NCI-H2029 treated with DMSO at 0.1 percent for 48 hours (cell line): ENCODE measurements around the gene SGCB.

ENCODE experiments used
- DNase-seq: peaks from one replicate; lab custom pipeline; 2025; lab: John Stamatoyannopoulos, UW

Gene SGCB

DNA sequence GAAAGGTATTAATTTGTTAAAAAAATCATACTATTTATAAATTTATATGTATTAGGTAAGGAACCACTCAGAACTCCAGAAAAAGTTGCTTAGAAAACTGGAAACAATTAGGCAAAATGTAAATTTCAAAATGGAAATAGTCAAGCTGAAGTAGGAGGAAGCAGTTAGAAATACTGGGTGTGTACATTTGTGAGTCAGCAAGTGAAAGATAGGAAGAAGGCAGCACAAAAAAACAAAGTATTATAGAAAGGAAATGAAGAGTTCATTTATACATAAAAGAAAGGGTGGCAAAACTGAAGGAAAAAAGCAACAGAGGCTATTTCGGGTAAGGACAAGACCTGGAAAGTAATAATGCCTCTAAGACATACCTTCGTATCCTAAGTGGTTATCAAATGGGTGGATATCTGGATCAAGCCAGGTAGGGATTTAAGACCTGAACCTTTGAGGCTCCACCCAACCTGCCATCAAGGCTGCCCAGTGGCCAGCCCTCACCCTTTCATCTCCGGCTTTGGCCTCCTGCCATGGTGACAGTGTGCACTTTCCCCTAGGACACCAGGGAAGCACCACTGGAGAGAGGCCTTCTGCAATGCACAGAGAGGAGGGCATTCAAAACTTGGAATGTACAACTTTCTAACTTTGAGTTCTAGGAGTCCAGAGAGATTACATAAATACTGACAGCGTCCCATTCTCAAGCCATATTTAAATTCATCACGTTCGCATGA lies 18.0 kb downstream of the SGCB start, which contains the start of gene LRRC66:
Gene LRRC66, minus strand, starts transcription at position 428 of the 722 bp plus-strand sequence. CDS start 2,750 bp downstream, outside the sequence.
- no peak for DNase-seq

DNA sequence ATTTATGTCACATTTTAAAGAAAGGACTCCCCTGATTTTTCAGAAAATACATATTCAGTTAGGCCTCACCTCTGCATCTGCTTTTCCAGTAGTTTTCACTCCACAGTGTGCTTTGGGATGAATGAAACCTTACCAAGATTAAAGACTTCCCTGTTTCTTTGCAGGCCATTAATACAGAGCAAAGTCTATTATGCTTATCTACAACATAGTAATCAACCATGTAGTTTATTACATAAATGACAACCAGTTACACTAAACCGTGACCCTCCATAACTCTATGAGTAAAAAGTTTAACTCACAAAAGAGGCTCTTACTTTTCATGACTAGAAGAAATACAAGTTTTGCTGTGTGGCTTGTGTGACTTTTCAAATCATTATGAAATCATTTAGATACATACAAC lies 20.3 kb downstream of the SGCB start:
- no peak for DNase-seq

DNA sequence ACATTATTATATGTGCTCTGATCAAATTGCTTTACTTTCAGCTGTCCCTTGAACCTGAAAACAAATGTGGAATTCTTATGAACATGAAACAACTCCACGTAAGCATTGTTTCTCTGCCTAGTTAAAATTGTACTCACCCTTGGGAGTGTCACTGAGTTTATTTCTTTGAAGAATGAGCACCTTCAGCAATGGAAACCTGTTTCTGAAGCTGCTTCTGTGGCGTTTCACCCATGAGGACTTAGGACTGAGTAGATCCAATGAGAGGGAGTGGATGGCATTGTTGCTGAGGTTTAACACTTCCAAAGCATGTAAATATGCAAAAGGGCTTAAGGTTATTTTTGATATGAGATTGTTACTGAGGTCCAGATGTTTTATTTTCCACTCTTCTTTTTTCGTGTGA lies 21.1 kb downstream of the SGCB start:
- DNase-seq: no peak

DNA sequence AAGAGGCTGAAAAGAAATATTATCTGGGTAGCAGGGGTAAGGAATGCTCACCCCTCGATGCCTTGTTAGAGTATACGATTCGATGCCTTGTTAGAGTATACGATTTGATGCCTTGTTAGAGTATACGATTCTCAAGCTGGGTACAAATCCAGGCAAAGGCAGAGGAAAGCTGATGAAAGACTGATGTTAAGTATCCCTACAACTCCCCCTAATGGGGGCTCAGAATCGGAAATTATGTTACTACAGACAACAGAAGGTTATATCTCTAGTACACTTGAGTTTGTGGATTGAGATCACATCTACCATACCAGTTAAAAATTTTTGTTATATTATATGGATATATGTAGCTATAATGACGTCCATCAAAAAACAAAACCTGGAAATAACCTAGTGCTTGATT lies 22.7 kb downstream of the SGCB start:
- no peak for DNase-seq

DNA sequence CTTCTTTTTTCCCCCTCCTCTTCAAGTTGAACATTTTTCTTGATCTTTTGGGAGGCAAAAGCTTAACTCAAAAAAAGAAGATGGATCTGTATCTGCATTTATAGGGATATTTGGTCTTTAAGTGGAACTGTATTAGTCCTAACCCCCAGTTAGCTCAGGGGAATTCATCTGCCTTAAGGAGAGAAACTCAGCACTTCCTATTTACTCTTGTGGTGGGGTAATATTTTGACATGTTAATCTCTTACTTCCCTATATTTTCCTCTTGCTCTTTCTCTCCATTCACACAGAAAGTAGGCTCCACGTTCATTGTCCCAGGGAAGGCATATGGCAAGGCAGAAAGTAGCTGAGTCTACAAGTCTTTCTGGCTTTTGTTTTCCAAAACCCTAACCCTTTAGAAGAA lies 23.2 kb downstream of the SGCB start:
- no peak for DNase-seq

DNA sequence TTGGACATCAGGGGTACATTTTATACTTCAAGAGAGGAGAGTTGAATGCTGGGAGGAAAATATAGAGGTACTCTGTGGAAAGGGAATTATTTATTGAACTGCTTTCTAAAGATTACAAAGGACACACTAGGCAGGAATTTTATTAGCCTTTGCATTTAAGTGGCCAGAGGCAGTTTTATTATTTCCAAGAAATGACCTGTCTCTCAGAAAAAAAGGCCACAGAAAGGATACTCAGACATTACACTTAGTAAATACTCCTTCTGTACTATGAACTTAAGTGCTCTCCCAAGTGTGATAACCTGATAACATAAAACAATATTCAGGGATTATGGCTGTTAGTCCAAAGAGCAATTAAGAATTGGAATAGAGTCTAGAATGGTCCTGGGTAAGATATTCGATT lies 25.4 kb downstream of the SGCB start:
- no peak for DNase-seq

DNA sequence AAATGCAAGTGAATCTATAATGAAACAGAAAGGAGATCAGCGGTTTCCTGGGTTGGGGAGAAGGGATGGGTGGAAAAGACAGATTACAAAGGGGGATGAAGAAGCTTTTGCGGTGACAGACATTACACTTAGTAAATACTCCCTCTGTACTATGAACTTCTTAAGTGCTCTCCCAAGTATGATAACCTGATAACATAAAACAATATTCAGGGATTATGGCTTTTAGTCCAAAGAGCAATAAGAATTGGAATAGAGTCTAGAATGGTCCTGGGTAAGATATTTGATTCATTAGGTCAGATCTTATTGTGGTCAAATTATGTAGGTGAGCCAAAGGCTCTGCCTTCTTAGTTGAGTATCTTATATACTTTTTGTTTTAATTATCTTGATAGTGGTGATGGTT lies 27.1 kb downstream of the SGCB start:
- DNase-seq: no peak

DNA sequence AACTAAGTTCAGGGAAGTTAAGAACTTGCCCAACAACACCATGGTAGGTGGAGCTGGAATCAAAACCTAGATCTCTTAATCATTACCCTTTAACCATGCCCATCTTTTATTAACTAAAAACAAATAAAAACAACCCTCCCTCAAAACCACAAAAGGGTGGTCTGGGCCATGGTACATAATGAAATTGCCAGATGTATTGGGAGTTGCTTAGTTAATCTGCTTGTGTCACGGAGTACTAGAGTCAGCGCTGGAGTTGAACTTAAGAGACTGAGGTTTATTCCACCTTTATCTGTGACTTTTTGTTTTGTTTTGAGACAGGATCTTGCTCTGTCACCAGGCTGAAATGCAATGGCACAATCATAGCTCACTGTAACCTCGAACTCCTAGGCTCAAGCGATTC lies 31.2 kb downstream of the SGCB start:
- no peak for DNase-seq

DNA sequence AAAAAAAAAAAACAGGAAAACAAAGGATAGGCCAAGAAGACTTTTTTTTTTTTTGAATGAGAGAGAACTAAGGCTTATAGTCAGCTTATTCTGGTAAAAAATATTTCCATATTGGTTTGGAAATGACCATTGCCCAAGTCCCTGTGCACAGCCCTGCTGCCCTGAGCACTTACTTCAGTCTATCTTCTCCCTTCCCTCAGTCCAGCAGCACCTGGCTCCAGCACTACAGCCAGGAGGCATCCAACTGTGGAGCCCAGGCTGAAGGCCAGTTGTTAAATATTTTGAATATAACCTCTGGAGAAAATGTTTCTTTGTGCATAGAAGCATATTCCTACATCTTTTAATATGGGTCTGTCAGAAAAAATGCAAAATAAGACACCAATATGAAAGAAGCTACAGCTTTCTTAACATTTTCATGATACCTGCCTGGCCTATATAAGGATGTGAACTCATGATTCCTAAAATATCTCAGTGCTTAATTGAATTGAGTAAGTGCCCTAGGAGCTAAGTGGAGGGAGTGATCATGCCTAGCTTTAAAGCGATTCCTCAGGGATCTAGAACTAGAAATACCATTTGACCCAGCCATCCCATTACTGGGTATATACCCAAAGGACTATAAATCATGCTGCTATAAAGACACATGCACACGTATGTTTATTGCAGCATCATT lies 32.4 kb downstream of the SGCB start:
- DNase-seq: no peak

DNA sequence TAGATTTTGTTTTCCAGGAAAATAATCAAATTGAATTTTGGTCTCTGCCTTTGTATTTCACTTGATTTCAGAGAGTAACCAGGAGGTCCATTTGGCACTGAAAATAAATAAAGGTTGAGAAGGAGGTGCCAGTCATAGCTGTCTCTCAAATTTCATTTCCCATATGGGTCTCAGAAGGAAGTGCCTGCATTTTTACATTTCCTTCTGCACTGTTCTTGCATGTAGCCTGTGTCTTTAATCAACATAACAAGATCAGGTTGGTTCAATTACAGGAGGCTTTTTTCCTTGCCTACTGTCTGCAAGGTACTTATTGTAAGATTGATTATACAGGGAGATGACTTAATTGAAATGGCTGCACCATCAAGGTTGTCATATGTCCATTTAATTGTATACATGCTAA lies 33.7 kb downstream of the SGCB start:
- DNase-seq: no peak

DNA sequence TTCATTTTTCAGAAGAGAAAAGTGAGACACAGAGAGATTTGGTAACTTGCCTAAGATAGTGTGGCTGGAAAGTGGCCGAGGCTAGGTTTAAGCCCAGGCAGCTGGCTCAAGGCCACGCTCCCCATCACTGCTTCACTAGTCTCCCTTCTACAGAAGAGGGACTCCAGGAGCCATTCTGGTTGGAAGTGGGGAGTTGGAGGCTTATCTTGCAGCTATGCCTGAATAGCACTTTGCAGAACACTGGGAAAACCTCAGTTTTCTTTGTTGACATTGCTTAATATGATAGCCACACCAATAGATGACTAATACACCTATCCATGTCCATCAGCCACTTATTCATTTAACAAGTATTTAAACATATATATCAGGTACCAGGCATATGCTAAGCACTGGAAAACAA lies 36.5 kb downstream of the SGCB start:
- no peak for DNase-seq

DNA sequence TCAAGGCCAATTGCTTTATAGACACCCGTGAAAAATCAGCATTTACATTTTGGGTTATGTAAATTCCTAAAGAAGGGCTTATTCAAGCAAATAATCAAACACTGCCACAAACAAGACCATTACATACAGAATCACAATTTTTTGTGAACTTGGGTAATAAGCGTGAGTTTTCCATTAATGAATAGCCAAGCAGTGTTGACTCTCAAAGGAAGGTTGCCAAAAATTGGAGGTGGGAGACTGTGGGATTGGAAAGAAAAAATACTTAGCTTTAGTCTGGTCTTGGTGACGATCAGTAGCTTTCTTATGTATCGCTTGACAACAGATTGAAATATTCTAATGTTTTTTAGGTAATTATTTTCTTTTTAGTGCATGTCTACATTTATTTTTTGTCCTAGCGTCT lies 38.8 kb downstream of the SGCB start:
- no peak for DNase-seq

DNA sequence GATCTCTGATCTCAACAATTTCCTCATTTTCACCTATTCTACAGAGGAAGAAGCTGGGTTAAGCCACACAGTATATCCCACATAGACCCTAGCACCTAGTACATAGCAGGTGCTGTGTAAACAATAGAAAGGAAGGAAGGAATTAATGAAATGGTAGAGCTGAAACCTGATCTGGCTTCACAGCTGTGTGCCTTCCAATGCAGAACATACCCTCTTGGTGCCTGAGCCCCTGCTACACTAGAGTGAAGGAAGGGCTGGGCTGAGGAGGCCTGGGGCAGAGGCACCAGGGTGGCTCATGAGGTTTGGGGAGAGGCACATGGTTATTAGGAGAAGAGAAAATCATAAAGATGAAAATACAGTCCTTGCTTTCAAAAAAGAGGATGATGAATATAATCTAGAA lies 39.3 kb downstream of the SGCB start:
- no peak for DNase-seq

DNA sequence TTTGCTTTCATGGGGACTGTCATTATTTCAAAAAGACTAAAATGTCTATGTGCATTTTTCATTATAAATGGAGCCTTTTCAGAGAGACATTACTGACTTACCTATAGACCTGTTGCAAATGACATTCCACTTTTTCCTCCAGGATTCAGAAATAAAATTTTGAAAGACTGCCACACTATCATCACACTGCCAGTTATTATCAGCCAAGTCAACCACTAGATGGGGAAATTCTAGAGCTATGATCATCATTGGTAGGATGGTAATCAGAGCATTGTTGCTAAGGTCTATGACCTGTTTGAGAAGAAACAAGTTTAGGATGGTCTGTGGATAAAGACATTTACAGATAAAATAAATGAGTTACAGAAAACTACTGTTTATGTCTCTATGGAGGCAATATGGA lies 40.5 kb downstream of the SGCB start:
- no peak for DNase-seq

DNA sequence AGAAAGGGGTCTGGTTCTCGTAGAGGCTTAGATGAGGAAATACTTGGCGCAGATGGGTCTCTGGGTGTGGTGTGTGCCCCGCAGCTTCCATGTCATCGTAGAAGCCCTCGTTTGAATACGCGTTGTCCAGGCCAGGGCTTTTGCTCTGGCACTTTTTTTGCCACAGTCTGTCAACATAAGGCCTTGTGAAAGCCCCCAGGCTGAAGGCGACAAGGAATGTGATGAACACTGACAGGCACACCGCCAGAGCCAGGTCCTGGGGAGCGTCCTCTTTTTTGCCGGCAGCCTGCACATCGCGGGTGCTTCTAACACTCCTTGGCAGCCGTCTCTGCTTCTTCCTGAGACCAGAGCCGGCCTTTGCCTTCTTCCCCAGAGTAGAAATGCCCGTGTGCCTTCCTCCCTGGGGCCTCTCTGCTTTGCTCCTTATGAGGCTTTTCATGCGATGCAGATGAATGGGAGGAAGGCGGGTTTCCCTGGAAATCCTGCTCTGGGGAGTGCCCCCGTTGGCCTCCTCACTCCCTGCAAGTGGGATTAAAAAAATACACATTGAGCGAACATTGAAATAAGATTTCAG lies 42.4 kb downstream of the SGCB start:
- DNase-seq: no peak
